Midbrain (tissue), 1 donor: Measurements from ENCODE around the gene CNTN5.
"Not testable (repeated sequence)": the region's sequence is repeated elsewhere in the genome, so short reads cannot be mapped to it uniquely, and the experiment has no call there.

ENCODE experiments used
- DNase-seq: peaks from one replicate; lab custom pipeline; 2025; lab: John Stamatoyannopoulos, UW

The CNTN5 gene

GRCh38 chr11:99742501-99742900, 721.8 kb downstream of the CNTN5 start:
- DNase-seq = no peak

- no peak for DNase-seq
Measured at GRCh38 chr11:99759787-99760186, 739.0 kb downstream of the CNTN5 start.

GRCh38 chr11:99766811-99767210, 746.1 kb downstream of the CNTN5 start:
- no peak for DNase-seq

- no peak for DNase-seq
Measured at GRCh38 chr11:99773646-99774045, 752.9 kb downstream of the CNTN5 start.

GRCh38 chr11:99781074-99781473, 760.3 kb downstream of the CNTN5 start:
- no peak for DNase-seq

GRCh38 chr11:99791354-99791753, 770.6 kb downstream of the CNTN5 start:
- DNase-seq = no peak

- no peak for DNase-seq
Measured at GRCh38 chr11:99795999-99796398, 775.2 kb downstream of the CNTN5 start.

- no peak for DNase-seq
Measured at GRCh38 chr11:99803501-99803900, 782.8 kb downstream of the CNTN5 start.

GRCh38 chr11:99812516-99812915, 791.8 kb downstream of the CNTN5 start:
- no peak for DNase-seq

GRCh38 chr11:99814021-99814420, 793.3 kb downstream of the CNTN5 start:
- no peak for DNase-seq

GRCh38 chr11:99814738-99815137, 794.0 kb downstream of the CNTN5 start:
- no peak for DNase-seq

GRCh38 chr11:99818991-99819390, 798.2 kb downstream of the CNTN5 start:
- no peak for DNase-seq

GRCh38 chr11:99822846-99823565, 802.3 kb downstream of the CNTN5 start:
- no peak for DNase-seq

GRCh38 chr11:99836739-99837138, 816.0 kb downstream of the CNTN5 start:
- DNase-seq = not testable (repeated sequence)

- DNase-seq = no peak
Measured at GRCh38 chr11:99841885-99842284, 821.1 kb downstream of the CNTN5 start.

- no peak for DNase-seq
Measured at GRCh38 chr11:99865951-99866350, 845.2 kb downstream of the CNTN5 start.

- DNase-seq = no peak
Measured at GRCh38 chr11:99881610-99882009, 860.9 kb downstream of the CNTN5 start.

GRCh38 chr11:99884750-99885149, 864.0 kb downstream of the CNTN5 start:
- DNase-seq = no peak

- DNase-seq = no peak
Measured at GRCh38 chr11:99887481-99887880, 866.7 kb downstream of the CNTN5 start.

- no peak for DNase-seq
Measured at GRCh38 chr11:99893811-99894210, 873.1 kb downstream of the CNTN5 start.

- DNase-seq = no peak
Measured at GRCh38 chr11:99901175-99901574, 880.4 kb downstream of the CNTN5 start.

GRCh38 chr11:99911116-99911515, 890.4 kb downstream of the CNTN5 start:
- DNase-seq = no peak

- no peak for DNase-seq
Measured at GRCh38 chr11:99916078-99916477, 895.3 kb downstream of the CNTN5 start.

- DNase-seq = no peak
Measured at GRCh38 chr11:99918761-99919160, 898.0 kb downstream of the CNTN5 start.
